CD4-positive, CD25-positive, alpha-beta regulatory T cell (primary cell): ENCODE results near the gene PTTG1. TPM values are rescaled to one million over a fixed set of nuclear protein-coding genes. Genes with fewer than 3 reads are reported as not detected.
A peak's percentile ranks its signal among the peaks of the same experiment; 100 is the strongest.

Experiments used
- ATAC-seq, 2 donors: fragments of 150-1000 bp; cut with Tn5 transposase; one replicate each; pipeline ENCODE4 v1.10.0; 2021; ENCODE audit warnings: low read depth in 2 of 2, moderate number of reproducible peaks in 2 of 2, moderate library complexity in 1 of 2
- DNase-seq, 3 donors: peaks; one replicate each; pipeline versions ENCODE4 v3.0.0 to v3.0.0-alpha.2; 2012 to 2022; ENCODE audit warnings: mixed read lengths in 1 of 3
- H3K27ac ChIP-seq: one replicate; pipeline ENCODE4 v1.7.0; 2013; ENCODE audit warnings: mild to moderate bottlenecking, low read length; ENCODE audit not compliant: insufficient read depth, poor library complexity, severe bottlenecking
- H3K27me3 ChIP-seq: one replicate; pipeline ENCODE4 v1.7.0; 2013; ENCODE audit warnings: low read length; ENCODE audit not compliant: control insufficient read depth, insufficient read depth
- H3K36me3 ChIP-seq: one replicate; pipeline ENCODE4 v1.7.0; 2013; ENCODE audit warnings: mild to moderate bottlenecking, low read length, moderate library complexity; ENCODE audit not compliant: control insufficient read depth, insufficient read depth
- H3K4me1 ChIP-seq: 2 replicates; pipeline ENCODE4 v1.7.0; 2013; ENCODE audit warnings: mild to moderate bottlenecking, low read length; ENCODE audit not compliant: insufficient read depth, control insufficient read depth, poor library complexity, severe bottlenecking
- H3K4me3 ChIP-seq: one replicate; pipeline ENCODE4 v1.7.0; 2013; ENCODE audit warnings: low read depth, mild to moderate bottlenecking, low read length, moderate library complexity
- H3K9me3 ChIP-seq, 2 experiments: 1 replicate in 1 of 2; 2 replicates in 1 of 2; pipeline ENCODE4 v1.7.0; 2013; ENCODE audit warnings: low read length in 2 of 2, mild to moderate bottlenecking in 1 of 2, moderate library complexity in 1 of 2; ENCODE audit not compliant: control insufficient read depth in 2 of 2
- H3K27ac Mint-ChIP-seq, 3 donors: one replicate each; pipeline ENCODE4 v1.8.0; 2020 to 2022; ENCODE audit warnings: mild to moderate bottlenecking in 3 of 3, mixed read lengths in 3 of 3, moderate library complexity in 2 of 3
- H3K27me3 Mint-ChIP-seq: one replicate; pipeline ENCODE4 v1.8.0; 2022; ENCODE audit warnings: mild to moderate bottlenecking, mixed read lengths
- H3K36me3 Mint-ChIP-seq: one replicate; pipeline ENCODE4 v1.8.0; 2020; ENCODE audit warnings: mixed read lengths
- H3K4me1 Mint-ChIP-seq, 4 donors: one replicate each; pipeline ENCODE4 v1.8.0; 2020 to 2022; ENCODE audit warnings: mixed read lengths in 4 of 4, mild to moderate bottlenecking in 1 of 4
- H3K4me3 Mint-ChIP-seq, 4 donors: one replicate each; pipeline ENCODE4 v1.8.0; 2020 to 2022; ENCODE audit warnings: mild to moderate bottlenecking in 4 of 4, mixed read lengths in 4 of 4, moderate library complexity in 3 of 4
- H3K9me3 Mint-ChIP-seq, 7 donors: one replicate each; pipeline ENCODE4 v1.8.0; 2020 to 2022; ENCODE audit warnings: mixed read lengths in 7 of 7, mild to moderate bottlenecking in 3 of 7, moderate library complexity in 2 of 7
- polyA plus RNA-seq, 4 donors: library from polyadenylated mRNA; unstranded; fragments of 300-500 nt; fragmentation: Illumina TruSeq; gene quantifications; one replicate each; pipeline ENCODE4 v1.2.3, GENCODE V29; 2021
- total RNA-seq: library from RNA; stranded (reverse); gene quantifications from one replicate; pipeline ENCODE4 v1.2.3, GENCODE V29; 2022

Gene PTTG1
- total and polyA plus RNA-seq, 5 donors from 2014 or later: 44.5 to 148 (median 100) TPM

DNA sequence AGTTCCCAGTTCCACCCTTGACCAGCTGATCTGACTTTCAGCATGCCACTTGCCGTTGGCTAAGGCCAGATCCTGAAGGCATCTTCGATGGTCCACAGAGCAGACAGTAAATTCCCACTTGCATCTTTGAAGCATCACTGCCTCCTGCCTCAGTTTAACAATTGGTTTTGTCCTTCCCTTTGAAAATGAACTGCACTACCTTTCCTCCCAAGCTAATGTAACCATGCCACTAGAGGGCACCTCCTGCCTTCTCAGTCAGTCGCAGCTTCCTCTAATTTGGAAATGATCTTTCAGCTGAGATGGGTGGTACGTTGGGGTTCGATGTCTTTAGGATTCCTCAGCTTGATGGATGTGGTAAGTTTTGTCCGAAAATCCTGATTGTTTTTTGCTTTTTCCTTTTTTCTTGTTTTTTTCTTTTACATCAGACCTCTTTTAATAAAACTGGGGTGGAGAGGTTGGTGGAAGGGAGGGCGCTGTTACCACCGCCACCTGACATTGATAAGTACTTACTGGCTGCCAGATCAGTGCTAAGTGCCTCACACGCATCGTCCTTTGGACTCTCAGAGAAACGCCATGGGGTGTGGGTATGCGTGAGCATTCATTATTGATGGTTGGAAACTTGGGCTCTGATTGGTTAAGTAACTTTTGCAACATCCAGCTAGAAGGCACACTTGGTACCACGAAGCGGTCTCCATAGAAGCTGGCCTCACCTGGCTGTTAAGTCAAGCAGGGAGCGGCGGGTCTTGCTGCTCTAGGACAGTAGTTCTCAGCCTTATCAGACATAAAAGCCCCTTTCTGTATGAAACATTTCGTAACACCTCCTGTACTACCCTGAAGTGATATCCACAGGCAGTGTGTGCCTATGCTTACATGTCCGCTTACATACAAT is 16.9 kb downstream of the PTTG1 start:
- H3K9me3 Mint-ChIP-seq: no peaks in the 10 kb centered on the region
- peaks cover 0 to 44% (median 26%) of the 10 kb centered on the region in 4 donors for H3K4me1 Mint-ChIP-seq
- H3K36me3 Mint-ChIP-seq: no peaks in the 10 kb centered on the region
- H3K9me3 ChIP-seq: no peaks in the 10 kb centered on the region
- no peaks in the 10 kb centered on the region for H3K36me3 ChIP-seq
- peak overlapping the region; percentile 83 to 98 (median 96) for H3K4me3 Mint-ChIP-seq
- peak overlapping the region; percentile 96 to 98 (median 97) for H3K27ac Mint-ChIP-seq
- peak overlapping the region; percentile 92 for H3K4me3 ChIP-seq
- ATAC-seq (peak; percentile 62 to 67), DNase-seq (peak; percentile 47 to 87 (median 76))
- H3K4me1 ChIP-seq: peaks cover 31% of the 10 kb centered on the region
- H3K27me3 ChIP-seq: no peaks in the 10 kb centered on the region
- peaks cover 4% of the 10 kb centered on the region for H3K27me3 Mint-ChIP-seq
- H3K27ac ChIP-seq: peak overlapping the region; percentile 81

DNA sequence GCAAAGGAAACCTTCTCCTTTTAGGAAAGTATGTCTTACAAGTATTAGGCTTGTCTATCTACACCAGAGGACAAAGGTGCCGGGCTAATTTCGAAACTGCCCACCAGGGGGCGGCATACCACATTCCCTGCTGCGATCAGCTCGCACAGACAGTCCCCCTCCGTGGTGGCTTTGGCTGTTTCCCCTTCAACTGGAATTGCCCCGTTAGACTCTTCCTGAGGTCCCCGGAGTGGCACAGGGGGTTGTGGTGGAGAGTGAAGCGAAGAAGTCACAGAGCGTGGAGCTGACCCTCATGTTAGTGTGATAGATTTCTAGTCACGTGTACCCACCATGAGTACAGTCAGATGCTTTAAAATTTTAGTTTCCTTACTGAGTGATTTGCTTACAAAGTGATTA is 17.5 kb downstream of the PTTG1 start:
- Histone ChIP-seq H3K4me1 (peaks cover 31% of the 10 kb centered on the region), H3K27ac (peak overlapping the region; percentile 81), H3K27me3 (no peaks in the 10 kb centered on the region), H3K36me3 (no peaks in the 10 kb centered on the region), H3K9me3 (no peaks in the 10 kb centered on the region), H3K4me3 (peak overlapping the region; percentile 92)
- H3K27ac Mint-ChIP-seq: peak overlapping the region; percentile 96 to 98 (median 97)
- H3K4me1 Mint-ChIP-seq: peaks cover 0 to 51% (median 31%) of the 10 kb centered on the region in 4 donors
- peaks cover 0 to 3% (median 0%) of the 10 kb centered on the region in 7 donors for H3K9me3 Mint-ChIP-seq
- H3K36me3 Mint-ChIP-seq: no peaks in the 10 kb centered on the region
- peaks cover 4% of the 10 kb centered on the region for H3K27me3 Mint-ChIP-seq
- H3K4me3 Mint-ChIP-seq: peak overlapping the region; percentile 83 to 98 (median 96)
- peak; percentile 79 to 84 for ATAC-seq
- DNase-seq: peak; percentile 82 to 92 (median 90)

DNA sequence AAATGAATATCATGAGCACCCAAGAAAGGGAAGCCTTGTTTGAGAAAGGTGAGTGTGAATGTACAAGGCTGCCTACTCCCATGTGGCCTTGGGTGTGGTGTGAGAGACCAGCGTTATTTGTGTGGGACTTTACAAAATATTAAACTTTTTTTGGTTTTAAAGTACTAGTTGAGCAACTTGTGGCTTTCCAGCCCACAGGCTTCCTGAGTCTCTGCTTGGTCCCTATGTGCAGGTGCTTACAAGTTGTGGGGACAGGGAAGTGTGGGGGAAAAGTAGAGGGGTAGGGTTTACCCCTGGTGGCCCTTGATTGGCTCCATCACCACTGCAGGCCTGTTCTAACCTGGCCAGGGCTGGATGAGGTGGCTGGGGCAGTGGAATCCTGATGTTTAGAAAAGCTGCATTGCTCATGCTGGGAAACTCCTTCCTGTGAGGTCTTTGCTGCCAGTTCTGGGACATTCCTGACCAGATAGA is 19.7 kb downstream of the PTTG1 start:
- peak overlapping the region; percentile 66 to 80 (median 68) for H3K27ac Mint-ChIP-seq
- H3K9me3 Mint-ChIP-seq: peaks cover 0 to 9% (median 0%) of the 10 kb centered on the region in 7 donors
- ATAC-seq: no peak
- H3K36me3 ChIP-seq: no peaks in the 10 kb centered on the region
- H3K4me1 Mint-ChIP-seq: peaks cover 10 to 64% (median 40%) of the 10 kb centered on the region in 4 donors
- H3K4me3 Mint-ChIP-seq: peak overlapping the region in 1 of 4 donors; percentile 22
- no peaks in the 10 kb centered on the region for H3K36me3 Mint-ChIP-seq
- no peaks in the 10 kb centered on the region for H3K9me3 ChIP-seq
- H3K4me3 ChIP-seq: peak overlapping the region; percentile 21
- H3K27me3 ChIP-seq: no peaks in the 10 kb centered on the region
- peaks cover 31% of the 10 kb centered on the region for H3K4me1 ChIP-seq
- H3K27ac ChIP-seq: peak overlapping the region; percentile 30
- peaks cover 4% of the 10 kb centered on the region for H3K27me3 Mint-ChIP-seq
- DNase-seq: no peak

DNA sequence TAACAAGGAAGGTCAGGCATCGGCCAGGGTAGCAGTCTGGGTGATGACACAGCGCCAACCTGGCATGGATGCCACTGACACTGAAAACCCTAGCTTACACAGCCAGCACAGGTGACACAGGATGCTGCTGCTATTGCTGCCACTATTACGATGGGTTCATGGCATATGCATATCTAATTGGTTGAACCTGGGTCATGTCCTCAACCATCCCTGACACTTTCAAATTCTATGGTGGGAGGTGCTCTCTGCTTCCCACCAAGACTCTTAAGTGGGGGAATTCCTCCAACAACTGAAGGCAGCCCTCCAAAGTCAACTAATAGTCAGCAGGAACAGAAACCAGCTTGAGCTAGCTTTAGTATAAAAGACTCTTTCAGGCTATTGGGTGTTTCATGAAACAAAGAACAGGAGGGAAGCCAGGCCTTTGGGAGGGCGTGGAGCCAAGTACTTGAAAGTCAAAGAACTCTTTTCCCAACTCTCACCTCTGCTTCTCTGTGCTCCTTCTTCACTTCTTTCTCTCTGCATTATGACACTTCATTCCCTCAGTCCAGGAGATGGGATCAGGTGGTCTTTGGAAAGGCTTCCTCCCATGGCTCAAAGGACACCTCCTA is 21.3 kb downstream of the PTTG1 start:
- Histone ChIP-seq H3K27ac (peak overlapping the region; percentile 37), H3K27me3 (no peaks in the 10 kb centered on the region), H3K9me3 (no peaks in the 10 kb centered on the region), H3K4me3 (peak overlapping the region; percentile 49), H3K4me1 (peaks cover 31% of the 10 kb centered on the region), H3K36me3 (no peaks in the 10 kb centered on the region)
- Mint-ChIP-seq H3K4me3 (peak overlapping the region in 3 of 4 donors; percentile 22 to 56 (median 31)), H3K27ac (peak overlapping the region; percentile 66 to 90 (median 87)), H3K4me1 (peaks cover 10 to 68% (median 42%) of the 10 kb centered on the region in 4 donors), H3K9me3 (peaks cover 0 to 9% (median 0%) of the 10 kb centered on the region in 7 donors), H3K27me3 (no peaks in the 10 kb centered on the region), H3K36me3 (no peaks in the 10 kb centered on the region)
- ATAC-seq (peak in 1 of 2 donors; percentile 25), DNase-seq (peak in 1 of 3 donors; percentile 63)

DNA sequence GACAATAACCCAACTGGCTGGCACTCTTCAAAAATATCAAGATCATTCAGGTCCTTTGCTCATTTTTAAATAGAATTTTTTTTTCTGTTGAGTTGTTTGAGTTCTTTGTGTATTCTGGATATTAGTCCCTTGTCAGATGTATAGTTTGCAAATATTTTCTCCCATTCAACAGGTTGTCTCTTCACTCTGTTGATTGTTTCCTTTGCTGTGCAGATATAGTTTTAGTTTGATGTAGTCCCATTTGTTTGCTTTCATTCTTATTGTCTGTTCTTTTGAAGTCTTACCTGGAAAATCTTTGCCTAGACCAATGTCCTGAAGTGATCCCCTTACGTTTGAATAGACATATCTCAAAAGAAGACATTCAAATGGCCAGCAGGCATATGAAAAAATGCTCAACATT is 22.8 kb downstream of the PTTG1 start:
- ATAC-seq (no peak), DNase-seq (no peak)
- H3K27me3 Mint-ChIP-seq: no peaks in the 10 kb centered on the region
- Histone ChIP-seq H3K9me3 (no peaks in the 10 kb centered on the region), H3K27me3 (no peaks in the 10 kb centered on the region), H3K4me1 (peaks cover 31% of the 10 kb centered on the region), H3K27ac (no peak overlapping the region), H3K4me3 (no peak overlapping the region), H3K36me3 (no peaks in the 10 kb centered on the region)
- peaks cover 10 to 59% (median 39%) of the 10 kb centered on the region in 4 donors for H3K4me1 Mint-ChIP-seq
- no peaks in the 10 kb centered on the region for H3K36me3 Mint-ChIP-seq
- peak overlapping the region in 2 of 3 donors; percentile 21 to 90 for H3K27ac Mint-ChIP-seq
- peaks cover 0 to 9% (median 0%) of the 10 kb centered on the region in 7 donors for H3K9me3 Mint-ChIP-seq
- H3K4me3 Mint-ChIP-seq: no peak overlapping the region

DNA sequence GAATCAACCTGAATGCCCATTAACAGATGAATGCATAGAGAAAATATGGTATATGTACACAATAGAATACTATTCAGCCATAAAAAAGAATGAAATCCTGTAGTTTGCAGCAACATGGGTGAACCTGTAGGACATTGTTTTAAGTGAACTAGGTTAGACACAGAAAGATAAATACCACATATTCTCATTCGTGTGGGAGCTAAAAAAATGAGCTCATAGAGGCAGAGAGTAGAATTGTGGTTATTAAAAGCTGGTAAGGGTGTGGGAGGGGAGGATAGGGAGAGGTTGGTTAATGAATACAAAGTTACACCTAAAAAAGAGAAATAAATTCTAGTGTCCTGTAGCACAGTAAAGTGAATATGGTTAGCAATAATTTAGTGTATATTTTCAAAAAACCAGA is 23.5 kb downstream of the PTTG1 start:
- no peak overlapping the region for H3K4me3 ChIP-seq
- H3K27ac Mint-ChIP-seq: peak overlapping the region in 1 of 3 donors; percentile 67
- no peak for DNase-seq
- H3K4me1 Mint-ChIP-seq: peaks cover 14 to 63% (median 42%) of the 10 kb centered on the region in 4 donors
- no peaks in the 10 kb centered on the region for H3K27me3 ChIP-seq
- H3K36me3 ChIP-seq: no peaks in the 10 kb centered on the region
- no peak for ATAC-seq
- H3K9me3 Mint-ChIP-seq: peaks cover 0 to 9% (median 0%) of the 10 kb centered on the region in 7 donors
- peaks cover 36% of the 10 kb centered on the region for H3K4me1 ChIP-seq
- no peak overlapping the region for H3K4me3 Mint-ChIP-seq
- H3K27ac ChIP-seq: no peak overlapping the region
- no peaks in the 10 kb centered on the region for H3K9me3 ChIP-seq
- no peaks in the 10 kb centered on the region for H3K27me3 Mint-ChIP-seq
- no peaks in the 10 kb centered on the region for H3K36me3 Mint-ChIP-seq

DNA sequence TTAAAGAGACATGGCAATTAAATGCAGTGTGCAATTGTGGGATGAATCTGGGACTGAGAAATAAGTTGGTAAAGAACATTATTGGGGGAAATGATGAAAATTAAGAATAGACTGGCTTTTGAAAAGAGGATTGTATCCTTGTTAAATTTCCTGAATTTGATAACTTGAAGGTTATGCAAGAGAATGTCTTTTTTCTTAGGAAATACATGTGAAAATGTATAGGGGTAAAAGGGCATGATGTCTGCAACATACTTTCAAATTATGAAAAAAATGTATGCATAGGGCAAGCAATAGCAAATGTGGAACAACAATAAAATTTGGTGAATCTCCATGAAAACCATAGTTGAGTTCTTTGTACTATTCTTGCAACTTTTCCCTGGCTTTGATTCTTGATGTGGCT is 24.1 kb downstream of the PTTG1 start:
- Mint-ChIP-seq H3K27me3 (no peaks in the 10 kb centered on the region), H3K27ac (peak overlapping the region in 2 of 3 donors; percentile 50 to 67), H3K9me3 (peaks cover 0 to 9% (median 0%) of the 10 kb centered on the region in 7 donors), H3K36me3 (no peaks in the 10 kb centered on the region), H3K4me3 (no peak overlapping the region), H3K4me1 (peaks cover 20 to 63% (median 46%) of the 10 kb centered on the region in 4 donors)
- Histone ChIP-seq H3K27me3 (no peaks in the 10 kb centered on the region), H3K27ac (no peak overlapping the region), H3K4me3 (no peak overlapping the region), H3K4me1 (peaks cover 37% of the 10 kb centered on the region), H3K9me3 (no peaks in the 10 kb centered on the region), H3K36me3 (no peaks in the 10 kb centered on the region)
- DNase-seq (no peak), ATAC-seq (no peak)
